T follicular helper cell (primary cell): Measurements from ENCODE around the gene NPPC.
A peak's percentile ranks its signal among the peaks of the same experiment; 100 is the strongest.
"Not testable (repeated sequence)": the region's sequence is repeated elsewhere in the genome, so short reads cannot be mapped to it uniquely, and the experiment has no call there.

Experiments
- DNase-seq: peaks from one replicate; pipeline ENCODE4 v3.0.0-alpha.2; 2020; ENCODE audit warnings: low read depth
- total RNA-seq, 2 experiments: gene quantifications; one replicate each; lab custom pipeline; 2026; lab: John Stamatoyannopoulos, UW

NPPC gene, protein sequence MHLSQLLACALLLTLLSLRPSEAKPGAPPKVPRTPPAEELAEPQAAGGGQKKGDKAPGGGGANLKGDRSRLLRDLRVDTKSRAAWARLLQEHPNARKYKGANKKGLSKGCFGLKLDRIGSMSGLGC
- 0 to 0.09 reads per million in 2 experiments for total RNA-seq

DNA sequence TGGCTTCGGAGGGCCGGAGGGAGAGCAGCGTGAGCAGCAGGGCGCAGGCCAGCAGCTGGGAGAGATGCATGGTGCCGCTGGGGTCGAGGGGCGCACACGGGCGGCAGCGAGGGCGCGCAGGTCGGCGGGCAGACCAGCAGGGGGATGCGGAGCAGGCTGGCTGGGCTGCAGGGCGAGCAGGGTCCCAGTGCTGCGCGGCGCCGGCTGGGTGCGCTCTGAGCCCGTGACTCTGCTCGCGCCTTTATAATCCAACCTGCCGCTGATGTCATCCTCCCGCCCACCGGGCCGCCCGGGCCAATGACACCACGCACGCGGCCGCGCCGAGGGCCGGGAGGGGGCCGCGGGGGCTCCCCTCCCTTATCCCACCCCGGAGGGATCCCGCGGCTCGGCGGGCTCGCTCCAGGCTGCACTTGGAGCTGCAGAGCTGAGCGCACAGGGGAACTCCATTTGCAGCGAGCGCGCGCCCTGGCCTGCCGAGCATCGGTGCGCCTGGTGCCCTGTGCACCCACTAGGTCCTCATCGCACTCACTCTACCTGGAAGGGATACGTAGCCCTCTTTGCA lies at the start of gene NPPC:
NPPC (minus strand) TSS at position 217 of the 562 bp plus-strand sequence; CDS start at position 70, 147 bp downstream.
- peak; percentile 19 for DNase-seq

DNA sequence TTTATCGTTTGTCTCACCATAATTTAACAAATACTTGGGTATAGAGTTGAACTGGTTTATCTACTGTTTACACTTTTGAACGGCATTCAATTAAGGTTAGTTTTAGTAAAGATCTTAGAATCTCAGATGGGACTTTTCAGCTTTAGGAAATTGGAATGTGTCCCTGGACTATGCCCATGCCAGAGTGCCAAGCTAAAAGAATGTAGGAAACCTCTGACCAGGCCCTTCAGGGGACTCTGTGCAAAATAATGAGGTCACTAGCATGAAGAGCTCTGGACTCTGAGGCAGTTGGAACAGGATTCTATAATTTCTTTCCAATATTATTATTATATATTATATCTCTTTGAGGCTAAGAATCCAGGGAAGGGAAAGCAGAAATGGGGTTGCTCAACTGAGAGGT lies 48.8 kb upstream of the NPPC start:
- no peak for DNase-seq

DNA sequence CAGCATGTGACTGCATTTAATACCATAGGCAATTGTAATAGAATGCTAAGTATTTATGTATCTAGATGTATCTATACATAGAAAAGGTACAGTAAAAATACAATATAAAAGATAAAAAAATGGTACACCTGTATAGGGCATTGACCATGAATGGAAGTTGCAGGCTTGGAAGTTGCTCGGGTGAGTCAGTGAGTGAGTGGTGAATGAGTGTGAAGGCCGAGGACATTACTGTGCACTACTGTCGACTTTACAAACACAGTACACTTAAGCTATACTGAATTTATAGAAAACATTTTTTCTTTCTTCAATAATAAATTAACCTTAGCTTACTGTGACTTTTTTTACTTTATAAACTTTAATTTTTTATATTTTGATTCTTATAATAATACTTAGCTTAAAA lies 44.3 kb upstream of the NPPC start:
- no peak for DNase-seq

DNA sequence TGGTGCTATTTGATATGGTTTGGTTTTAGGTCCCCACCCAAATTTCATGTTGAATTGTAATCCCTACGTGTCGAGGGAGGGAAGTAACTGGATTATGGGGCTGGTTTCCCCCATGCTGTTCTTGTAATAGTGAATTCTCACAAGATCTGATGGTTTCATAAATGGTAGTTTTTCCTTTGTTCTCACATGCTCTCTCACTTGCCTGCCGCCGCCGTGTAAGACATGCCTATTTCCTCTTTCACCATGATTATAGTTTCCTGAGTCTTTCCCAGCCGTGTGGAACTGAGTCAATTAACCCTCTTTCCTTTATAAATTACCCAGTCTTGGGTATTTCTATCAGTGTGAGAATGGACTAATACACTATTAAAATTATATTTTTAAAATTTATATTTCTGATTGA lies 42.6 kb upstream of the NPPC start:
- DNase-seq, result no peak

DNA sequence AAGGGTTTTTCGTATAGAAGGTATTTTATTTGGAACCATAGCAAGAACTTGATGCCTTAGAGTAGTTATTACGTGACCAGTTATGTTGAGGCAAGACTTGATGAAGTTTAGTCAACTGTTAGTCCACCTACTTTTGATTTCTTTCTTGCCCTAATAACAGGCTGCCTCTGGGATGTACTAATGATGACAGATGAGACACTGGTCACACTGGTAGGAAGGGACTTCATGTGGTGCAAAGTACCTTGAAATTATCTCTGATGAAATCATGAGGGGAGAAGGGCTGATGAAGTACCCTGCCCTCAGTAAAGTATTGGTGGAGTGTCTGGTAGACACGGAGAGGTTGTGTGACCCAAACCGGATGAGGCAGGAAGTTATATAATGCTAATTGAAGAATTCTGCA lies 40.7 kb upstream of the NPPC start:
- DNase-seq, result no peak

DNA sequence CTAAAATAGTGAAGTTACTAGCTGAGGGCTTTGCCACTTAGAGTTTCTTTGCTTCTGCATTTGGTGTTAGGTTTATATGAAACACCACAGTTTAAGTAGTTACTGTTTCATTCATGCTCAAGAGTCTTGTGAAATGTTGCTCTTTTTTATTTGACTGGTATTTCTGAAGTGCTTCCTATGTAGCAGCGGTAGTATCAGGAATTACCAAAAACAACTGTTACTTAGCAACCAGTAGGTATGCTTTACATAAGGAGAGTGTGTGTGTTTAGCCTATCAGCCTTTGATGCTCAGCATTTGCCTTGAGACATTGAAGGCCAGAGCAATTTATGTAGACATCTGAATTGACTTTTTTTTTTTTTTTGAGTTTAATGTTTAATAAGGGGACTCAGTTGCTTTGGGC lies 38.9 kb upstream of the NPPC start:
- DNase-seq, result no peak

DNA sequence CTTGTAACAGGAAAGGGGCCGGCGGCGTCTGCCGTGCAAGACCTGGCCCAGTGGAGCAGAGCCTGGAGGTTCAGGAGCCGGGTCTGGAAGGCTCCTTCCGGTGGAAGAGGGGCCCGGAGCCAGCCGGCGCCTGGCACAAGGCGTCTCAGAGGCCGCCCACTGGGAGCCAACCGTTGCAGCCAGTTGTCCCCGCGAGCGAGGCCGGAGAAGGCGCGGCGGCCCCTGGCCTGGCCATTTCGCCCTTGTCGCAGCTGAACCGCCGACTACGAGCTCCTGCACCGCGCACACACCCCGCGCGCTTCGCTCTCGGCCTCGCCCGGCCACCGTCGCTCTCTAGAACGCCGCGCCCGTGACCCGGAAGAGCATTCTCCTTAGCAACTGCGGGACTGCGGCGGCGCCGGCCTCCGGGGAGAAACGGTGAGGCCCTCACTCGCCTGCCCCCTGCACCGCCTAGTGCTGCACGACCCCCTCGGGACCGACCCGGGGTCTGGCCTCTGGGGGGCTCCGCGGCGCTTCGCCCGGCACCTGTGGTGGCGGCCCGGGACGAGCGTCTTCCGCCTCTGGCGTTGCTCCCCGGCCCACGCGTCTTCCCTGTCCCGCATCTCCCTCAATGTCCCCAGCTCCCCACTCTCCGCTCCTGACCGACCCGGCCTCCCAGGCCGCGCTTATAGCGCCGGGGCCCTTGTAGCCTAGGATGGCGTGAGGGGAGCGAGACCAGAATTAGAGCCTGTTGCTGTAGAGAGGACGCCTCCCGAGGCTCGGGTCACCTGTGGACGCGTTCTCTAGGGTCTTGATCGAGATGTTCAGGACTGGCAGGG lies 35.4 kb upstream of the NPPC start, which contains the start of gene DIS3L2:
DIS3L2 (plus strand) TSS at position 365 of the 818 bp plus-strand sequence. CDS start 53,215 bp downstream, outside the sequence.
- DNase-seq, result peak; percentile 65

DNA sequence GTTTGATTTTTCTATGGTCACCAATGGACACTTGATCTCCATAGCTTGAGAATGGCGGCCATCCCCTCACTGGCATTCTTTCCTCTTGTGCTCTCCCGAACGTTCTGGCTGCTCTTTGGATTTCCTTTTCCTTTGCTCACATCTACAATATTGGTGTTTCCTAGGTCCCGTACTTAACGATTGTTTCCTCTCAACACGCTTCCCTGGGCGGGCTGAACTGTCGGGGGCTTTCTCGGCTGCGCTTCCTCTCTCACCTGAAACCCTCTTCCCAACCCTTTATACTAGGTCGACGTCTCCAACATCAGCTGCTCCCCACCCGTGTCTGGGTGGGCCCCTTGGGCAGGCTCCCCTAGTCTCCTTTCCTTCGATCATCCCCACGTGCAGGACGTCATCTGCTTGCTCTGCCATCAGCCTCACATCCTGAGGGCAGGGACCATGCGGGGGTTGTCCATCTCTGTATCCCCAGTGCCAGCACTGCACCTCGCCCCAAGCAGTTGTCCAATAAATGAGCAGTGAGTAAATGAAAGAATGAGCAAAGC lies 34.7 kb upstream of the NPPC start:
- DNase-seq, result no peak

DNA sequence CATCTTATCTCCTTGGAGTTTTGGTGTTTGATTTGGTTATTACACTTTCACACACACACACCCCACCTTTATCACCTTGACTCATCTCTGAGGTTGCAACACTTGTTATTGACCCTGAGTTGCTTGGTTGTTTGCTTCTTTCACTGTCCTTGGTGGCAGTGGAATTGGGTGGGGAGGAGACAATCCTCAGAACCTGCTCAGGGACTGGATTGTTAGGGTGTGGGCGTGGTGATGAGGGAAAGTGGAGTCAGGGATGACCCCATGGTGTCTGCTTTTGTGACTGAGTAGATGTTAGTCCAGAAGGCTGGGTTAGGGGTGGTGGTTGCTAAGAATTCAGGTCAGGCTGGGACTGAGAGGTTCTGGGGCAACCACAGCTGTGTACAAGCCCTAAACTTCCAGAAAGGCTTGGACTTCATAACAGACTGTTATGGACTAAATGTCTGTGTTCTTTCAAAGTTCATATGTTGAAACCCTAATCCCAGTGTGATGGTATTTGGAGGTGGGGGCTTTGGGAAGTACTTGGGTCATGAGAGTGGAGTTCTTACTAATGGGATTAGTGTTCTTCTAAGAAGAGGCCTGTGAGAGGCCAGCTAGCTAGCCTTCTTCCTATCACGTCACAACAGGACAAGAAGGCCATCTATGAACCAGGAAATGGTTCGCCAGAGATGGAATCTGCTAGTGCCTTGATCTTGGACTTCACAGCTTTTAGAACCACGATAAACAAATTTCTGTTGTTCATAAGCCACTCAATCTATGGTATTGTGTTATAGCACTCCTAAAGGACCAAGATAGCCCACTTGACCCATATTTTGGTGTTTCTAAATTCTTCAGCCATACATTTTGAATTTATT lies 31.9 kb upstream of the NPPC start:
- no peak for DNase-seq

DNA sequence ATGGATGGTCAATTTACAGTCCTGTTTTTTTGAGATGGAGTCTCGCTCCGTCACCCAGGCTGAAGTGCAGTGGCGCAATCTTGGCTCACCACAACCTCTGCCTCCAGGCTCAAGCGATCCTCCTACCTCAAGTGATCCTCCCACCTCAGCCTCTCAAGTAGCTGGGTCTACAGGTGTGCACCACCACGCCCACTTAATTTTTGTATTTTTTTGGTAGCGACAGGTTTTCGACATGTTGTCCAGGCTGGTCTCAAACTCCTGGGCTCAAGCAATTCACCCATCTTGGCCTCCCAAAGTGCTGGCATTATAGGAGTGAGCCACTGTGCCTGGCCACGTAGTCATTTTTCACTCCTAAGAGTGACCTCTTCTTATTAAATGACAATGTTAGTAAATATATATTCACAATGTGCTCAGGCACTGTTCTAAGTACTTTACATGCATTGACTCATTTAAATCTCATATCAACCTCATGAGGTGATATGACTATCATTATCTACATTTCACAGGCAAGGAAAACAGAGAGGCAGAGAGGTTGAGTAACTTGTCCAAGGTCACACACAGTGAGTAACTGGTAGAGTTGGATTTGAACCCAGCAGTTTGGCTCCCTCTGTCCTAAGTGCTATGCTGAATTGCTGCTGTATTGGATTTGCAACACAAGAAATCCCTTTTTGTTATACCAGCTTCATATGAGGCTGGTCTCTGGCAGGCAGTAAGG lies 29.7 kb upstream of the NPPC start:
- no peak for DNase-seq

DNA sequence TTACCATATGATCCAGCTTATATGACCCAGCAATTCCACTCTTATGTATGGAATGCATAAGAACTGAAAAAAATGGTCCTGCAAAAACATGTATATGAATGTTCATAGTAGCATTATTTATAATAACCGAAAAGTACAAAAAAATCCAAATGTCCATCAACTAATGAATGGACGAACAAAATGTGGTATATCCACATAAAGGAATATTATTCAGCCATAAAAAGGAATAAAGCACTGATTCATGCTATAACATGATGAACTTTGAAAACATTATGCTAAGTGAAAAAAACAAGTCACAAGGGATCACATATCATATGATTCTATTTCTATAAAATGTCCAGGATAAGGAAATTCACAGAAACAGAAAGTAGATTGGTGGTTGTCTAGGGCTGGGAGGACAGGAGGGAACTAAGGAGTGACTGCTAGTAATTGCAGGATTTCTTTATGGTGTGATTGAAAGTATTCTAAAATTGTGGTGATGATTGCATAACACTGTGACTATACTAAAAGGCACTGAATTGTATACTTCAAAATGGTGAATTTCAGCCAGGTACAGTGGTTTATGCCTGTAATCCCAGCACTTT lies 25.3 kb upstream of the NPPC start:
- DNase-seq, result no peak

DNA sequence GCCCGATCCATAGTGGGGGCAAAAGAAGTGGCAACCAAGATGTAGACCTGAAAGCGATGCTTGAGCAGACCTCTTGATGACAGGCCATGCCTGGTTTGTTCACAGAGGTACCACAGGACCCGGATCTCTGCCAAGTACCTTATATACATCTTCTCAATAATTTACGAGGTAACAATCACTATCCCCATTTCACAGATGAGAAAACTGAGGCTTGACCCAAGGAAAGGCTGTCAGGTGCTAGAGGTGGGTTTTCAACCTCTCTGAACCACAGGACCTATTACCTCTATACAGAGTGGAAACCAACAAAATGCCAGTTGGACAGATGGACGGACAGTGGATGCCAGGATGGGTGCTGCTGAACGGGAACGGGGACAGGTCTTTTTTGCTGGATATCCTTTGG lies 21.5 kb upstream of the NPPC start:
- no peak for DNase-seq

DNA sequence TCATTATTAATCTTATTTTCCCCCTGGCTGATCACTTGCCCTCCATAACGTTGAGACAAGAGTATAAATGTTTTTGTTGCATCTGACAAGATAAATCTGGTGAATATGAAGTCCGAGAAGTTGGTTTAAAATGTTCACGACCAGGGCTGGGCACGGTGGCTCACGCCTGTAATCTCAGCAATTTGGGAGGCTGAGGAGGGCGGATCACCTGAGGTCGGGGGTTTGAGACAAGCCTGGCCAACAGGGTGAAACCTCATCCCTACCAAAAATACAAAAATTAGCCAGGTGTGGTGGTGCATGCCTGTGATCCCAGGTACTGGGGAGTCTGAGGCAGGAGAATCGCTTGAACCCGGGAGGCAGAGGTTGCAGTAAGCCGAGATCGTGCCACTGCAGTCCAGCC lies 20.9 kb upstream of the NPPC start:
- not testable (repeated sequence) for DNase-seq

DNA sequence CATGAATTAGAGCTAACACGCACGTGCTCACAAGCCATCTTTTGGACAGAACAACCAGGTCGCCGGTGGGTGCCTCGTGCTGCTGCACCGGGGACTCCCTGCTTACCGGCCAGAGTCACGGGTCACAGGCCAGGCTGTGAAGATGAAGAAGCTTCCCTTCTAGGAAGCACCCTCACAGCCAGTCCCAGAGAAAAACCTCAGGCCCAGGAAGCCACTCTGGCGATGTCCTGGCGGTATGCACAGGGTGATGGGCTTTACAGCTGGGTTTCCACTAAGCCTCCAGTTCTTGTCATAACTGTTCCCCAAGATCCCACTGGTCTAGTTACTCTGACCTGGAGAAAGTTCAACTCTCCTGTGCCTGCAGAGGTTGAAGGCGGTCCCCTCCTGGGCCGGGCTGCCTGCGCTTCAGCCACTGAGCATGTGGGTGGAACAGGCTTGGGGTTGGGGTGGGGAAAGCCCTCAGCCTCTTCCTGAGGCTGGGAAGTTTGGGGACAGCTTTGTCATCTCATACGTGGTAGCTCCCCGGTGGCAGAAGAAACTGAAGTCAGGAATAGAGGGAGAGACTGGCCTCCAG lies 20.1 kb upstream of the NPPC start:
- no peak for DNase-seq

DNA sequence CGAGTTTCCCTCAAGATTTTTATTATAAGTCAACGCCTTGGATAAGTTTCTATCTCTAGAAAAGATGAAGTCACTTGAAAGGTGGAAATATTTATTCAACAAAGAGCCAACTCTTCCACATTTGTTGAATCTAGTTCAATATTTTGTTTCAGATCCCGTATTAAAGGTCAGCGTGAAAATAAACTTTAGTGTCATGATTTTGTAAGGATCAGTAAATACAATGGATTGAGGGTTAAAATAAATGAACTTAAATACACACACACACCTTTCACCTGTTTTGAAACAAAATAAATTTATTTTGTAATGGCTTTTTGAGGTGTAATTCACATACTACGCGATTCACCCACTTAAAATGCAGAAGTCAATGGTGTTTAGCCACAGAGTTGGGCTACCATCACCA lies 16.0 kb upstream of the NPPC start:
- no peak for DNase-seq

DNA sequence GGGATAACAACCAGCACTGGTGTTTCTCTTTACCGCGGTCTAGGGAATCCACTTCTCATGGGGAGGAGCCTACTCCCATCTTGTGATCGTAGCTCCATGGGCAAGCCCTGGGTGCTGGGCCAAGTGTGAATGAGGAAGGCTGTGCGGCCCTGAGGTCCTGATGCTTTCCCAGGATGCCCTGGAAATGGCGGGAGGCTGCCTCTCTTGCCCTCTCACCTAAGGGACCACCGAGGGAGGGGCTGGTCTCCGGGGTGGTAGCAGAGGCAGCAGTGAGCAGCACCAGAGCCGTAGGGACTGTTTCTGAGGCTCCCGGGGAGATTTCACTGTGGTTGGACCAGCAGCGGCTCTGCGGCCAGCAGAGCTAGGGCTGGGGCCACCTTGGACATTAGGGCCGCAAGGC lies 15.5 kb upstream of the NPPC start:
- no peak for DNase-seq

DNA sequence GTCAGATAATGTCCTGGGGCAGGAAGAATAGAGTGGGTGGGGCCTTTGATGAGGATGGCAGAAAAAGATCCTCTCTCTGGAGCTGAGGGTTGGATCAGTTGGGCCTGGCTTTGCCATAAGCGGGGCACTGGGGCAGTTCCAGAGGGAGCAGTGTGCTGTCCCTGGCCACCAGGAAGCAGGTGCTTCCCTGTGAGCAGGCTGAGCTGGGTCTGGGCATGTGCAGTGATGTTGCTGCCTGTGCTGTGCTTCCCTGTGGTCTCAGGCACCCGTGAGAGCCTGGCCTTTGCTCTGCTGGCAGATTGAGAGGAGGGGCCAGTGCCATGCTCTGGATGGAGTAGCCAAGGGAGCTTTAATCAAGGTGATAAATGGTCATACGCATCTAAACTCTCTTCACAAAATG lies 14.6 kb upstream of the NPPC start:
- DNase-seq, result no peak

DNA sequence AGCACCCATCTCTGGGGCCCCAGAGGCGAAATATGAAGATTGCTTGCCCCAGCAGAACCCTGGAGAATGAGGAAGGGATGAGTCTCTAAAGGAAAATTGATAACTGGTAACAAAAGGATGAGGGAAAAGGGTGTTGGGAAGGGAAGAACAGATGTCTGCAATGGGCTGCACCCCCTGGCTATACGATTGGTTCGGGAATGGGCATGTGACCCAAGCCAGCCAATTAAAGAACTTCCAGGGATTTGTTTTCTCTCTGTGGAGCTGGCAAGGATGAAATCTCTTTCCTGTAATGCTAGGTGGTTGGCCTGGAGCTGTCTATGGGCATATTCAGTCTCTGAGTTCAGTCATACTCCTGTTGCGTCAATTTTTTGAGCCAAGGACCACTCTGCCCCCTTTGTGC lies 12.8 kb upstream of the NPPC start:
- no peak for DNase-seq

DNA sequence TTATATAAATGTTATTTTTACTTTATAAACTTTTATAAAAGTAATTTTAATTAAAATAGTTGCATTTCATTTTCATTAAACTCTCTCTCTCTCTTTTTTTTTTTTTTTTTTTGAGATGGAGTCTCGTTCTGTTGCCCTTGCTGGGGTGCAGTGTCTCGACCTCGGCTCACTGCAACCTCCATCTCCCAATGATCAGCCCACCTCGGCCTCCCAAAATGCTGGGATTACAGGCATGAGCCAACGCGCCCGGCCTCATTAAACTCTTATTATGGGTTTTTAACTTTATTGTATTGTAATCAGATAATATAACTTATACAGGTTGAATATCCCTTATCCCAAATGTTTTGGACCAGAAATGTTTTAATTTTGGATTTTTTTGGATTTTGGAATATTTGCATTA lies 10.9 kb upstream of the NPPC start:
- no peak for DNase-seq

DNA sequence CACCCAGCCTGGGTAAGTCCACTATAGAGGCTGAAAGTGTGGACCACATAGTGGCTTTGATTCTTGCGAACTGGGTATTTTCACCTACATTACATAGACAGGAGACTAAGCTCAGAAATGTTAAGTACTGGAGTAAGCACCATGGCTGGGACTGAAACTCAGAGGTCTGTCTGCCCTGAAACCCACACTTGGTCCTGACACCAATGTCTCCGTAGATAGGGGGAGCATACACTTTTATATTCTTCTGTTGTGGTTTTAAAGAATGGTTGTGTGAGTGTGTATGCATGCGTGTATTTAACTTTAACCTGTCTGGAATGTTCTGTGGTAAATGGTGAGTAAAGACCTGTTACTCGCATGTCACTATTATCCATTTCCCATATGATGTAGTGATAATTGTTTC lies 10.3 kb upstream of the NPPC start:
- no peak for DNase-seq

DNA sequence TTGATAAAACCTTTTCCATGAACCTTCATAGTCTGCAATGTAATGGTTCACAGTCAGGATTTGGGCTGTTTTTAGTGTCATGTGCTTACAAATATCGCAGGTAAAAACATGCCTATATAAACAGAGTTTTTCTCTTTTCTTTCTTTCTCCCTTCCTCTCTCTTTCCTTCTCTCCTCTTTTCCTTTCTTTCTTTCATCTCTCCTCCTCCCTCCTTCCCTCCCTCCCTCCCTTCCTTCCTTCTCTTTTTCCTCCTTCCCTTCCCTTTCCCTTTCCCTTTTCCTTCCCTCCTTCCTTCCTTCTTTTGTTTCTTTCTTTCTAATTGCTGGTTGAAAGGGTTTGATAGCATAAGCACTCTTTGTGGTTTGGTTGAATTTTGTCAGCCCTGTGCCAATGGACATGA lies 9.6 kb upstream of the NPPC start:
- DNase-seq, result no peak
